A549 (cell line): Measurements from ENCODE around the gene IDUA. TPM values are rescaled to one million over a fixed set of nuclear protein-coding genes. Genes with fewer than 3 reads are reported as not detected.

Experiments
- ATAC-seq, 2 experiments: fragments of 200-7000 bp in 1 of 2; fragments of >200 bp in 1 of 2; cut with Nextera tagmentation in 1 of 2; cut with Tn5 transposase in 1 of 2; 3 replicates each; pipeline versions ENCODE4 v1.8.0 to v1.9.1; 2018 to 2020; ENCODE audit warnings: mild to moderate bottlenecking in 1 of 2, moderate library complexity in 1 of 2
- CTCF ChIA-PET: fragments of 300-600 bp; sonication (Branson Sonifier 250); formaldehyde crosslinking; extraction: SDS; loops from one replicate; lab custom pipeline; 2021; ENCODE audit warnings: antibody characterized with exemption, inconsistent platforms; lab: Yijun Ruan, JAX
- POLR2A ChIA-PET: fragments of 350-600 bp; formaldehyde crosslinking; extraction: SDS; loops from one replicate; lab custom pipeline; 2021; ENCODE audit warnings: antibody characterized with exemption, inconsistent platforms; lab: Yijun Ruan, JAX
- DNase-seq, 2 experiments: peaks; one replicate each; pipeline versions ENCODE4 v3.0.0 to v3.0.0-alpha.2; 2011 to 2016; ENCODE audit warnings: low read depth in 1 of 2, low spot score in 1 of 2
- FAIRE-seq: peaks from 2 replicates; lab custom pipeline; 2011; peaks lifted over from hg19 to GRCh38; lab: Jason Lieb, UNC
- H3K27ac ChIP-seq, 2 experiments: fragments of >200 bp; sonication (Bioruptor Twin); formaldehyde crosslinking; 3 replicates each; pipeline ENCODE4 v1.5.1; 2016 to 2017
- H3K4me1 ChIP-seq: fragments of >200 bp; sonication (Bioruptor Twin); formaldehyde crosslinking; 3 replicates; pipeline ENCODE4 v1.6.1; 2016
- H3K4me2 ChIP-seq: fragments of >200 bp; sonication (Bioruptor Twin); formaldehyde crosslinking; 3 replicates; pipeline ENCODE4 v1.6.1; 2016
- H3K4me3 ChIP-seq: fragments of >200 bp; sonication (Bioruptor Twin); formaldehyde crosslinking; 3 replicates; pipeline ENCODE4 v1.5.1; 2016
- H3K9me3 ChIP-seq: fragments of >200 bp; sonication (Bioruptor Twin); formaldehyde crosslinking; 3 replicates; pipeline ENCODE4 v1.6.1; 2016
- BHLHE40 ChIP-seq: IDR thresholded peaks from 2 replicates; pipeline ENCODE4 v1.6.1; 2012; ENCODE audit warnings: low read depth, low read length, inconsistent platforms
- CHD2 ChIP-seq: fragments of 150-350 bp; IDR thresholded peaks from 2 replicates; pipeline ENCODE4 v1.6.1; 2014; ENCODE audit warnings: low read length; ENCODE audit not compliant: partially characterized antibody
- E2F6 ChIP-seq: IDR thresholded peaks from 2 replicates; pipeline ENCODE4 v1.6.1; 2012; ENCODE audit warnings: low read depth, borderline replicate concordance
- EHMT2 ChIP-seq: fragments of 200-600 bp; sonication (generic); IDR thresholded peaks from 2 replicates; pipeline ENCODE4 v1.6.1; 2016; ENCODE audit warnings: antibody characterized with exemption, low read depth, mild to moderate bottlenecking, moderate library complexity
- EP300 ChIP-seq, 2 experiments: fragments of >200 bp; sonication (Bioruptor Twin); formaldehyde crosslinking; IDR thresholded peaks; 2 replicates in 1 of 2; 3 replicates in 1 of 2; pipeline ENCODE4 v1.6.1; 2016 to 2017
- ESRRA ChIP-seq: fragments of 150-350 bp; IDR thresholded peaks from 2 replicates; pipeline ENCODE4 v1.6.1; 2014; ENCODE audit warnings: mild to moderate bottlenecking, low read length, borderline replicate concordance
- FOSL2 ChIP-seq, 2 experiments: fragments of 450-650 bp in 1 of 2; fragments of >200 bp in 1 of 2; sonication (Bioruptor Twin) in 1 of 2; formaldehyde crosslinking; IDR thresholded peaks; 2 replicates each; pipeline versions ENCODE4 v1.5.0 to v1.6.1; 2016 to 2020; ENCODE audit warnings: mild to moderate bottlenecking in 1 of 2, moderate library complexity in 1 of 2
- FOXS1 ChIP-seq: fragments of 250-450 bp; sonication (Bioruptor Pico); IDR thresholded peaks from 2 replicates; pipeline ENCODE4 v1.5.0; 2020; ENCODE audit warnings: mild to moderate bottlenecking, moderate library complexity
- HDAC2 ChIP-seq: fragments of 200-600 bp; sonication (generic); IDR thresholded peaks from 2 replicates; pipeline ENCODE4 v1.6.1; 2016
- HEYL ChIP-seq: fragments of 250-450 bp; sonication (Bioruptor Pico); IDR thresholded peaks from 2 replicates; pipeline ENCODE4 v1.8.0; 2021; ENCODE audit warnings: mild to moderate bottlenecking, moderate library complexity
- HOXA7 ChIP-seq: fragments of 250-450 bp; sonication (Bioruptor Pico); IDR thresholded peaks from 2 replicates; pipeline ENCODE4 v1.5.0; 2020; ENCODE audit warnings: mild to moderate bottlenecking, moderate library complexity
- JUN ChIP-seq, 2 experiments: fragments of >200 bp; sonication (Bioruptor Twin); formaldehyde crosslinking; IDR thresholded peaks; 2 replicates in 1 of 2; 3 replicates in 1 of 2; pipeline ENCODE4 v1.6.1; 2016 to 2017
- JUNB ChIP-seq: fragments of >200 bp; sonication (Bioruptor Twin); formaldehyde crosslinking; IDR thresholded peaks from 2 replicates; pipeline ENCODE4 v1.6.1; 2016
- KDM1A ChIP-seq: fragments of 200-600 bp; sonication (generic); IDR thresholded peaks from 2 replicates; pipeline ENCODE4 v1.6.1; 2016; ENCODE audit warnings: low read depth, mild to moderate bottlenecking
- MYC ChIP-seq: IDR thresholded peaks from 2 replicates; pipeline ENCODE4 v1.6.1; 2012; ENCODE audit warnings: mild to moderate bottlenecking, inconsistent platforms, low read length, improper control_type of control experiment, borderline replicate concordance
- NFE2L2 ChIP-seq: fragments of 150-350 bp; conservative IDR thresholded peaks from 2 replicates; pipeline ENCODE4 v1.6.1; 2014; ENCODE audit warnings: low read length
- POLR2A ChIP-seq: IDR thresholded peaks from 2 replicates; pipeline ENCODE4 v1.6.1; 2012; ENCODE audit warnings: mild to moderate bottlenecking, low read length
- POLR2AphosphoS2 ChIP-seq: conservative IDR thresholded peaks from 2 replicates; pipeline ENCODE4 v1.6.1; 2012; ENCODE audit warnings: low read length, improper control_type of control experiment, inconsistent platforms
- SMC3 ChIP-seq: fragments of >200 bp; sonication (Bioruptor Twin); formaldehyde crosslinking; IDR thresholded peaks from 3 replicates; pipeline ENCODE4 v1.6.1; 2018; ENCODE audit warnings: inconsistent platforms
- TFCP2L1 ChIP-seq: fragments of 250-450 bp; sonication (Bioruptor Pico); IDR thresholded peaks from 2 replicates; pipeline ENCODE4 v1.5.0; 2021; ENCODE audit warnings: mild to moderate bottlenecking
- TP53 ChIP-seq: fragments of 250-450 bp; sonication (Bioruptor Pico); IDR thresholded peaks from 2 replicates; pipeline ENCODE4 v1.5.0; 2021; ENCODE audit warnings: mild to moderate bottlenecking, moderate library complexity
- USF2 ChIP-seq: fragments of 450-650 bp; IDR thresholded peaks from 2 replicates; pipeline ENCODE4 v1.6.1; 2014; ENCODE audit warnings: antibody characterized with exemption
- ZFP36 ChIP-seq: fragments of 450-650 bp; IDR thresholded peaks from 2 replicates; pipeline ENCODE4 v1.6.1; 2014; ENCODE audit warnings: borderline replicate concordance; ENCODE audit not compliant: partially characterized antibody
- ZNF302 ChIP-seq: fragments of 250-450 bp; sonication (Bioruptor Pico); IDR thresholded peaks from 2 replicates; pipeline ENCODE4 v1.9.0; 2021; ENCODE audit warnings: inconsistent platforms, mild to moderate bottlenecking, moderate library complexity
- WGBS: methylation state at CpG from one replicate; pipeline ENCODE4 v1.1.6; 2017; ENCODE audit errors: missing lambda C conversion rate; 5-methylcytosine and 5-hydroxymethylcytosine counted together
- polyA plus RNA-seq, 4 experiments: library from polyadenylated mRNA; depleted of rRNA in 3 of 4; stranded (reverse); fragments of >200 nt; fragmentation: RNase III in 1 of 4; extraction: RNeasy Plus Mini Kit Qiagen cat#74134 plus additional on column Dnase treatment in 1 of 4; gene quantifications; 2 replicates in 3 of 4; 3 replicates in 1 of 4; pipeline ENCODE4 v1.2.3, GENCODE V29; 2011 to 2017

IDUA gene
- polyA plus RNA-seq, 2 of the 4 experiments (the other 2 are of a cell fraction), result 3.1 to 19.4 TPM

GRCh38 chr4:947491-947971 lies 39.3 kb upstream of the IDUA start:
- POLR2A ChIA-PET, result no interaction called here
- ATAC-seq, result no peak

GRCh38 chr4:948101-948935 lies 38.5 kb upstream of the IDUA start:
- POLR2A ChIA-PET, result no interaction called here
- CTCF ChIA-PET, result interaction anchor here (0.6 to 1.6 kb wide), 3 partner anchors 8 to 16 kb away, joined by 3 to 5 read pairs (median 4); partner anchors contain the start of genes GAK and TMEM175
- TF ChIP-seq HOXA7 (no peak), E2F6 (no peak), POLR2AphosphoS2 (no peak), ESRRA (no peak), HDAC2 (no peak), EP300 (IDR thresholded peaks at IDR 0.05) (no peak), POLR2A (no peak)
- TF ChIP-seq, all 56 proteins: peak for 0

More at GRCh38 chr4:947491-947971, 39.3 kb upstream of the IDUA start:
- DNase-seq, result no peak
- H3K4me2 ChIP-seq, result no peak overlapping the region
- no peaks in the 10 kb centered on the region for H3K9me3 ChIP-seq
- 75% methylated on average over 13 of the region's 19 CpGs for WGBS
- no peak for TF ChIP-seq JUNB
- no peak for TF ChIP-seq FOXS1 (CRISPR knock-in tag)
- TF ChIP-seq JUN (IDR thresholded peaks at IDR 0.05), result no peak
- no peaks in the 10 kb centered on the region for H3K4me1 ChIP-seq
- H3K4me3 ChIP-seq, result no peak overlapping the region
- CTCF ChIA-PET, result interaction anchor here (1.6 kb wide), 1 partner anchor 9 kb away, joined by 4 read pairs; no protein-coding TSS in a partner anchor
- no peak for FAIRE-seq
- no peak overlapping the region for H3K27ac ChIP-seq

GRCh38 chr4:948936-949300 lies 37.9 kb upstream of the IDUA start:
- no peak overlapping the region for H3K4me3 ChIP-seq
- no peak for TF ChIP-seq TP53 (CRISPR knock-in tag)
- no peak for TF ChIP-seq MYC
- no peak for TF ChIP-seq ZFP36
- TF ChIP-seq EHMT2, result no peak
- TF ChIP-seq E2F6, result no peak
- TF ChIP-seq ZNF302 (CRISPR knock-in tag), result no peak
- TF ChIP-seq CHD2, result no peak
- no peak for TF ChIP-seq HEYL (CRISPR knock-in tag)
- TF ChIP-seq TFCP2L1 (CRISPR knock-in tag), result no peak
- no peak for TF ChIP-seq FOXS1 (CRISPR knock-in tag)
- TF ChIP-seq BHLHE40, result no peak
- TF ChIP-seq FOSL2 (IDR thresholded peaks at IDR 0.05), result no peak
- TF ChIP-seq FOSL2 (CRISPR knock-in tag; IDR thresholded peaks at IDR 0.05), result no peak
- no peak for TF ChIP-seq KDM1A
- TF ChIP-seq SMC3, result no peak
- no peak for TF ChIP-seq JUNB
- TF ChIP-seq USF2, result no peak
- TF ChIP-seq POLR2AphosphoS2, result no peak
- no peak for TF ChIP-seq NFE2L2
- TF ChIP-seq, all 56 proteins: peak for 0
- DNase-seq (no peak), ATAC-seq (no peak), FAIRE-seq (no peak)
- Histone ChIP-seq H3K27ac (no peak overlapping the region), H3K9me3 (no peaks in the 10 kb centered on the region), H3K4me1 (no peaks in the 10 kb centered on the region), H3K4me2 (no peak overlapping the region)
- 82% methylated on average over 6 of the region's 13 CpGs for WGBS
- POLR2A ChIA-PET, result no interaction called here
- CTCF ChIA-PET, result interaction anchor here (0.6 to 1.6 kb wide), 3 partner anchors 9 to 17 kb away, joined by 3 to 5 read pairs (median 4); partner anchors contain the start of genes GAK and TMEM175

More at GRCh38 chr4:948101-948935, 38.5 kb upstream of the IDUA start:
- WGBS, result 86% methylated on average over 19 of the region's 33 CpGs
- Histone ChIP-seq H3K4me2 (no peak overlapping the region), H3K27ac (no peak overlapping the region), H3K9me3 (no peaks in the 10 kb centered on the region), H3K4me1 (no peaks in the 10 kb centered on the region), H3K4me3 (no peak overlapping the region)
- ATAC-seq (no peak), FAIRE-seq (no peak), DNase-seq (no peak)
